ENCODE data around the gene SART3.
"Not testable (repeated sequence)": the region's sequence is repeated elsewhere in the genome, so short reads cannot be mapped to it uniquely, and the experiment has no call there.

The SART3 gene

DNA sequence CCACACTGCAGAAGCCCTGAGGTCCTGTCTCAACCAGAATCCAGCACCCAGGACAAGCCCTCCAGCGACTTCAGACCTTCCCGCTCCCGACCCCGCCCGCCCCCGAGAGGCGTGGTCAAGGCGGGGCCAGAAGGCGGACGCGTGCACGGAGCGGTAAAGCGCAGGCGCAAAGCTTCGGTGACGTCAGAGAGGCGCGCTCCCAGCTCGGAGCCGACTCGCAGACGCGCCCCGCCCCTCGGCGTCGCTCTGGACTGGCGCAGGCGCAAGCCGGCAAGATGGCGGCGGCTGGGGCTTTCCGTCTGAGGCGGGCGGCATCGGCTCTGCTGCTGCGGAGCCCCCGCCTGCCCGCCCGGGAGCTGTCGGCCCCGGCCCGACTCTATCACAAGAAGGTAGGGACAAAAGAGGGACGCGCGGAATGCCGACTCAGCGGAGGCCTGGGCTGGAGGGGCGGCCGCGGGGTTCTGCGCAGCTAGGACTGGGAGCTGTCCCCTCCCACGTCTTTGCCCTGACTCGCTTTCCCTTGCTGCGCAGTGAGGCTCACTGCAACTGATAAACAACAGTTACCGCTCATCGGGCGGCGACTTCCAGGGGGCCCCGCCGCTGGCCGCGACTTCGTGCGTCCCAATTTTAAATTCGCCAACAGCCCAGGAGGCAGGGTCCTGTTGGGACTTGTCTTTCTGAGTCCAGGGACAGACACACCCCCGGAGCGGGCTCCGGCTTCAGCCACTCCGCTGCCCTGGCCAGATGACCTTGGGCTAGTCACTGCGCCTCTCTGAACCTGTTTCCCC is 1.6 kb upstream of the SART3 start, which contains the start of gene ISCU:
TSS of gene ISCU (plus strand) at position 249 of the 788 bp plus-strand sequence. CDS start at position 276, 27 bp downstream.
- DNase-seq (ENCODE audit: low read depth in 2 of 2) = peak; percentile 86 to 90

DNA sequence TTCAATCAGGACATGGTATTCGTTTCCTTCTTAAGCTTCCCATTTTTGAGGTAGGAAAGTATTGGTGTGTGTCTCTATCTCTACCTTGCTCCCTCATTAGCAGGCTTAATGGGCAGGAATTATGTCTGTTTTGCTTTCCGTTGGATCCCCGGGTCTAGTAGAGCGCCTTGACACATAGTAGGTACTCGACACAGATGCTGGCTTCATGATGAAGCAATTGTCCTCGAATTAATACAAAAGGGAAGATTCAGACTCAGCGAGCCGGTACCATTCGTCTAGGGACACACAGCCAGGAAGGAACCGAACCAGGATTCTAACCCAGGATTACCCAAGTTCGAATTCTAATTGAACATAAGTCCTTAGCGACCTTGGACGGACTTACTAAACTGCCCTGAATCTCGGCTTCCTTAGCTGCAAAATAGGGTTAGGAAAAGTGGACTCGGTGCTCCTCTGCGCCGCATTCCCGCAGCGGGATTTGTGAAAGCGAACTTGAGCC is 927 bp upstream of the SART3 start:
- DNase-seq (ENCODE audit: low read depth in 2 of 2) = no peak

DNA sequence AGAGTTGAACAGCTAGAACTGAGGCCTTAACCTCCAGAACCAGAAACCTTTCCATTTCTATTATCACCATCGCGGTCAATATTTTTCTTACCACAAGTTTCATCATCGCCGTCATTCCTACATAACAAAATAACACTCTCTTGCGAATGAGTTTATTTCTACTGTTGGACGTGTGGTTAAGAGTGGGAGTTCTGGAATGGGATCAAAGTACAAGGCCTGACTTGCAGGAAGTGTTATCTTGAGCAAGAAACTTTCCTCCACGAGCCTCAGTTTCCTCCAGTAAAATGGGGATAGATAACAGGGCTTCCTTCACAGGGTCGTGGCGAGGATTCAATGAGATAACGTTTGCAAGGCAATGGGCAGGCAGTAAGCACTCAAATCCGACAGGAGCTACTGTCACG is 652 bp downstream of the SART3 start:
- DNase-seq (ENCODE audit: low read depth in 2 of 2) = no peak

DNA sequence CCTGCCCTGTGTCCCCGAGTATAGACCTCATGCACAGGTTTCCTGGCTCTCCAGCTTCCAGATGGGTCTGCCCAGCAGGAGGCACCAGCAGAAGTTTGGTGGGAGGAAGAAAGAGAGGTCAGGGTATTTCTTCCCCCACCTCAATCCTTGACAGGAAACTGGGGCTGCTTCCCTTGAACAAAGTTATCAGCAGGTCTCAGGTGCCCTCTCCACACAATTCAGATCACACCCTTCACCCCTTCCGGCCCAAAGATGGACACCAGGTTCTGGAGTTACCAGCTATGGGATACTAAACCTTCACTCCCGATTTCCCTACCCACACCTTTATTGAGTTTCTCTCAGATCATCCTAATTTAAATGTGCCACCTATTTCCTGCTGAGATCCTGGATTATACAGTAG is 1.2 kb downstream of the SART3 start:
- DNase-seq (ENCODE audit: low read depth in 2 of 2) = no peak

DNA sequence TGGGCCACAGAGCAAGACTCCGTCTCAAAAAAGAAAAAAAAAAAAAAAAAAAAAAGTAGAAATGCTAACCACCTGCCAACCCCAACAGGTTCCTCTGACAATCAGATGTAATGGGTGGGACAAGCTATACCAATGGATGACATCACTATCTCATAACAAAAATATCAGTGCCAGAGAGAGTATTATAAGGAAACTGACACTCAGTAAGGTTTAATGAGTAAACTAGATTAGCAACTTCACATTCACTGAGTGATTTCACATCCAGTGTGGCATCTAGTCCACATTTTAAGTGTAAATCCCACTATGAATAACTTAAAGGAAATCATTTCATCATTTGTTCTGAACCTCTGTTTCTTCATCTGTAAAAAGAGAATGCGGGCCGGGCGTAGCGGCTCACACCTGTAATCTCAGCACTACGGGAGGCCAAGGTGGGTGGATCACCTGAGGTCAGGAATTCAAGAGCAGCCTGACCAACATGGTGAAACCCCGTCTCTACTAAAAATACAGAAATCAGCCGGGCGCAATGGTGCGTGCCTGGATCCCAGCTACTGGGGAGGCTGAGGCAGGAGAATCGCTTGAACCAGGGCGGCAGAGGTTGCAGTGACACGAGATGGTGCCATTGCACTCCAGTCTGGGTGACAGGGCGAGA is 1.8 kb downstream of the SART3 start:
- DNase-seq (ENCODE audit: low read depth in 2 of 2) = no peak

DNA sequence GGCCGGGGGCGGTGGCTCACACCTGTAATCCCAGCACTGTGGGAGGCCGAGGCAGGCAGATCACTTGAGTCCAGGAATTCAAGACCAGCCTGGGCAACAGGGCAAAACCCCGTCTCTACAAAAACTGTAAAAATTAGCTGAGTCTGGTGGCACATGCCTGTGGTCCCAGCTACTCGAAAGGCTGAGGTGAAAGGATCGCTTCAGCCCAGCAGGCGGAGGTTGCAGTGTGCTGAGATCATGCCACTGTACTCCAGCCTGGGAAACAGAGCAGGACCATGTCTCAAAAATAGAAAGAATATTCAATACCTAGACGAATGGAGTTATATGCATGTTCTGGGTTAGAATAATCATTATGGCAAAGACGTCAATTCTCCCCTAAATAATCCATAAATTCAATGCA is 5.6 kb downstream of the SART3 start:
- DNase-seq (ENCODE audit: low read depth in 2 of 2) = not testable (repeated sequence)

DNA sequence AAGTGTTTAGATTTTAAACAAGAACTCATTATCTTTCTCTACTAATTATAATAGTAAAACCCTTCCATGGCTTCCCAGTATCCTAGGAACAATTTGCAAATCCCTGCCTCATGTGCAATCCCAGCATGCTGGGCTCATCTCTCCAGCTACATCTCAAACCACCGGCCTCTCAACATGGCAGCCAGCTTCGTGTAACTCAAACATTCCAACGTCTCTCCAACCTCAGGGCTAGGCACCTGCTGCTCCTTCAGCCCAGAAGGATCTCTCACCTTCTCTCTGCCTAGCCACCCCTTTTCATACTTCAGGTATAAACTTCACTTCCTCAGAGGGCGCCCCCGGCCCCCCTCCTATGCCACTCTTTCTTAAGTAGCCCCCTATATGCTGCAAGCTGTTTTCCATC is 7.2 kb downstream of the SART3 start:
- DNase-seq (ENCODE audit: low read depth in 2 of 2) = no peak

DNA sequence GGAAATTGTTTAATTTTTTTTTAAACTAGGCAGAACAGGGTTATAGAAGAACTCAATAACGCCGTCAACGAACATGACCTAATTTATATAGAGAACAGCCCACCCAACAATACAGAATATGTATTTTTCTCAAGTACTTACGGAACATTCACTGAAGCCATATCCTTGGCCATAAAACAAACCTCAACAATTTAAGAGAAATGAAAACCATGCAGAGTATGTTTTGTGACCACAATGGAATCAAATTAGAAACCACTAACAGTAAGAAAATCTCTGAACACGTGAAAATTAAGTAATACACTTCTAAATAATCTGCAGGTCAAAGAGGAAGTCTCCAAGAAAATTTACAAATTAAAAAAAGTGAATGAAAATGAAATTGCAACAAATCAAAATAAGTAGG is 9.4 kb downstream of the SART3 start:
- no peak for DNase-seq (ENCODE audit: low read depth in 2 of 2)

DNA sequence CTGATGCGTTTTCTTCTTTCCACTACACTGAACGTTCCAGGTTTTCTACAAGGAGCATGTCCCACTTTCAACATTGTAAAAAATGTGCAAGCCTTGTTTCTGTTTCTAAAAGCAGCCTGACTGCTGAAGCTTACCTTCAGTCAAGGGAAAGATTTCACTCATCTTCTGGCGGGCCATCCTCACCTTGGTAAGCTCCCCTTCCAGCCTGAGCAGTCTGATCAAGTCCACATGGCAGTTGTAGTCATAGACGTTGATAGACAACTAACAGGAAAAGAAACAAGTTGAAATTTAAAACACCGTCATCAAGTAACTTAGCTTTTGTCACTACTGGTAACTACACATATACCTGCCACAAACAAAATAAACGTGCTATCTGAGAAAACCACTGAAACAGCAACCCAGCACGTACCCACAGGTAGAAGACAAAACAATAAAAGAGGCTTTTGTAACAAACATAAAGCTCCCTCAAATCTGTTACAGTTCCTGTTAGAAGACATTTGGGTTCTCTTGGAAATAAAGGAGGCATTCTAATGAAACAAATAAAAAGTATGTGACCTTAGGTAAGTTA is 11.9 kb downstream of the SART3 start:
- DNase-seq (ENCODE audit: low read depth in 2 of 2) = no peak

DNA sequence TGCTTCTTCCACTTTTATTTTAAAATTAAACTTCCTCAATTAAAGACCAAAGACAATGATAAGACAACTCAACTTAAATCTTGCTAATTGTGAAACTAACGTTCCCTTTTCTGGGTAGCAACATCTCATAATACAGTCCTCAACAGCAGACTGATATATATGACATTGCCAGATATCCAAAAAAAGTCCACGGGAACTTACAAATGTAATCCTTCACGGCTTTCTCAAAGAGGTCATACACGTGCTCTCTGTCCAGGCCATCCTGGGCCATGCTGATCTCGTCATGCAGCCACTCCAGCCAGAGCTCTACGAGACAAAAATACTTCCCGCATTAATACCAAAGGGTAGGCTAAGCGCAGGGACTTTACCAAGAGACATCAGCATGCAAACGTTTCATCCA is 13.3 kb downstream of the SART3 start:
- no peak for DNase-seq (ENCODE audit: low read depth in 2 of 2)

DNA sequence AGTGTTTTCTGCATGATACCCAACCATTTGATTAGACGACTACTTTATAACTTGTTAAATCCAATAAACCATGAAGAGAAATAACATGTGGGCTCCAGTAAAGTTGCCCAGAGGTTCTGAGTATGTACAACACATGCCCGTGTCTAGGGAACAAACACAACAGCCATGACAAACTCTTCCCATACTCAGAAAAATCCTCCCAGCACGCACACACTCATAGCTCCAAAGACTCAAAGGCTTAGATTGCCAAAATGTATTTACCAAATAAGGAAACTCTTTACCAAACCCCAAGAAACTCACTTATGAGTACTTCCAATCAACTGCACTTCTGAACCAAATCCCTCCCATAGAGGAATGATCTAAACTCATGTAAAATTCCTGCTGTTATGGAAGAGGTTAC is 17.3 kb downstream of the SART3 start:
- DNase-seq (ENCODE audit: low read depth in 2 of 2) = peak in 1 of 2 experiments; percentile 14

DNA sequence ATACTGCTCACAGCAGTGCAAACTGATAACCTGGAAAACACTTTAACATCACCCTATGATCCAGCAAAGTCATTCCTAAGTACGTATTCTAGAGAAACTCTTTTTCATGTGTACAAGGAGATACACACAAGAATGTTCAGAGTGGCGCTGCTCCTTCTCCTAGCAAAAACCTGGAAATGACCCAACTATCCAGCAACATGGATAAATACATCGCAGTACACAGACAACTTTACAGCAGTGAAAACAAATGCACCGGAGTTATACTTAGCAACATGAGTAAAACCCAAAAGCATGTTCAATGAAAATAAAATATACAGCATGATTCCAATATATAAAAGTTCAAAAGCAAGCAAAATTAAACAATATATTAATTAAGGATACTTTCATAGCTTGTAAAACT is 18.7 kb downstream of the SART3 start:
- DNase-seq (ENCODE audit: low read depth in 2 of 2) = no peak

DNA sequence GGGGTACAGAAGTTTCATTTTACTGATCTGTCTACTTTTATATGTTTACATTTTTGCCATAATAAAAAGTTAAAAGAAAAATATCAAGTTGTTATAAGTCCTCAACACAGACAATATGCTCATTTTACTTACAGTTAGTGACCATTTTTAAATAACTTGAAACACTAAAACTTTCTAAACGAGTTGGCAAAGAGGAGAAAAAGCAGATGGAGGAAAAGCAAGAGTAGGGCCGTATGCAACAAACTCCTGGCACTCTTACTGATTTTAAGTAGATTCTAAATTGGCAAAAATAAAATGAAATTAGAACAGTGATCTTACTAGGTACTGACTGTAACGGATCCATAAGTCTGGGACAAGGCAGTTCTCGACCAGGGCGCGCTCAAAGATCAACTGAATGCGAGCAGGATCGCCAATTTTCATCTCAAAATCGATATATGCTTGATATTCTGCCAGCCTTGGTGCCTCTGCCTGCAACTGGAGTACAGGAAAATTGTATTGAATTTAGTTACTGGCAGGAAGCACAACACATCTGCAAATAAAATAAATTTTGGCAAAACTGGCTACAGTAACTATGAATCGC is 22.3 kb downstream of the SART3 start:
- no peak for DNase-seq (ENCODE audit: low read depth in 2 of 2)

DNA sequence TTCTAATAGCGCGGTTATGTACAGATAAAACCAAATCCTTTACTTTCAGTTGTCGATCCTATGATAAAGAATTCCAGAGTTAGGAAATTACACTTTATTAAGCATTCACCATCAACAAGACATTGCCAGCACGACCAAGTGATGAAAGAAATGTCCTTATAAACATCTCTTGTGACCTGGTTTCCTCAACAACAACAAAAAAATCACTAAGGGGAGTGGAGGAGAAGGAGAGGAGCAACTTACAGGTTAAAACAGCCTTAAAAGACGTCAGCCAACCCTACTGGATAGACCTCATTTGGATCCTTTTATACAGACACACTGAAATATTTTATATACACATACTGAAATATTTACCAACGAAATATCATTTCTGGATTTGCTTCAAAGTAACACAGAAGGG is 22.8 kb downstream of the SART3 start:
- DNase-seq (ENCODE audit: low read depth in 2 of 2) = no peak

DNA sequence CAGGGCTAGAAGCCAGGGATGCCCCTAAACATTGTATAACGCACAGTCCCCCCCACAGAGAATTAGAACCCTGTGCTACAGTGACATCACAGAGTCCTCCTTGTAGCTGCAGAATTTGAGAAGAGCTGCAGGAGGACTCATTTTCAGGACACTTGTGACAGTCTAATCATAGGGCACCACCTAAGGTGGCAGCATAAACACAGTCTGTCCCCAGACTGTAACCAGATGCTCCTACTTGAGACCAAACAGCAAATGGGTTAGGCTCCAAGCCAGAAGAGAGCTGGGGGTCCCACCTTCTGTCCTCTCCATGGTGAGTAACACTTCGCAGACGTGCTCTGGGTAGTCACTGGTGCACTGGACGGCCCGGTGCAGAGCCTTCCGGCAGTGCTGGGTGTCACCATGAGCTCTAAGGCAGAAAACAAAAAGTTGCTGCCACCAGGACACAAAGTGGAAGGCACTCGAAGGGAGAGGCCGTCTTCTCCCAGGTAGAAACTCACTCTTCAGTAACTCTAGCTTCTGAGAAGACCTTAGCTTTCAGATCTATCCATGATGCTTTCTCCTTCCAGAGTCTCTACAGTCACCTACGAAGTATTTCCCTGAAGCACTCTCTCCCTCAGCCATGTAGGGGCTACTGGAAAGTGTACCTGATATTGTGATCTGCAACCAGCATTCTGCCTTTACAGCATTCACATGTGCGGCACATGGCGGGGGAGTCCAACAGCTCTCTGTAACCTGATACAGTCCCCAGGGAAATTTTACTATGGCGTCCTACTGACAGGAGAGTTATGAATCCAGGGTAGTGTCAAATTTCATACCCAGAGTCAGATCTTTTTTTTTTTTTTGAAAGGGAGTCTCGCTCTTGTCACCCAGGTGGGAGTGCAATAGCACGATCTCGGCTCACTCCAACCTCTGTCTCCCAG is 28.8 kb downstream of the SART3 start:
- peak; percentile 31 to 47 for DNase-seq (ENCODE audit: low read depth in 2 of 2)

DNA sequence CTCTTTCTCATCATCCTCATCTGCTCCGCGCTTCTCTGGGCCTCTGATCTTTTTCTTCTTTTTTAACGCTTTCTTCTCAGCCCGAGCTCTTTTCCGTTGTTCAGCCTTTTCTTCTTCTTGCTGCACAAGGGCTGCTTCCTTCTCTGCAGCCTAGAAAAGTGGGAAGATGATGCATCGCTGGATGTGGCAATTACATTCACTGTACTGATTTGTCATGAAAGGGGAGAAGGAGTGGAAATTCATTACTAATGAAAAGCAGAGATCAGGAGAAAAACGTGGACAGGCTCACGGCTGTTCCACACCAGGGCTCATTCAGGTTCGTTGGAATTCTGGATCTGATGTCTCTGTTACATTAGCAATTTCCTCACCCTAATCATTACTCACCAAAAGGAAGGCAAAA is 30.8 kb downstream of the SART3 start:
- peak; percentile 38 to 43 for DNase-seq (ENCODE audit: low read depth in 2 of 2)

DNA sequence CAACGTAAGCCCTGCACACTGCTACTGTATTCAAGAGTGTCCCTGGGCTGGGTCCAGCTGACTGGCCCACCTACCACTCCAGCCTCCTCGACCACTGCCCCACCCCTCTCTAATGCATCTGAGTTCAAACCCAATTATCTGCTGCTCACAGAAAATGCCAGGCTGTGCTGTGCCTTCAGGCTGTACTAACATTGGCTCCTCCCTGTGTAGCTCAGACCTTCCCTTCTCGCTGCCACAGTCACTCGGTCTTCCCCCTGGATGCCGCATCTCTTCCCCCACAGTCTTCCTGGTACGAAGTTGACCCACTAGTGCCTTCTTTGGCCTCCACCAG is 33.8 kb downstream of the SART3 start:
- no peak for DNase-seq (ENCODE audit: low read depth in 2 of 2)

DNA sequence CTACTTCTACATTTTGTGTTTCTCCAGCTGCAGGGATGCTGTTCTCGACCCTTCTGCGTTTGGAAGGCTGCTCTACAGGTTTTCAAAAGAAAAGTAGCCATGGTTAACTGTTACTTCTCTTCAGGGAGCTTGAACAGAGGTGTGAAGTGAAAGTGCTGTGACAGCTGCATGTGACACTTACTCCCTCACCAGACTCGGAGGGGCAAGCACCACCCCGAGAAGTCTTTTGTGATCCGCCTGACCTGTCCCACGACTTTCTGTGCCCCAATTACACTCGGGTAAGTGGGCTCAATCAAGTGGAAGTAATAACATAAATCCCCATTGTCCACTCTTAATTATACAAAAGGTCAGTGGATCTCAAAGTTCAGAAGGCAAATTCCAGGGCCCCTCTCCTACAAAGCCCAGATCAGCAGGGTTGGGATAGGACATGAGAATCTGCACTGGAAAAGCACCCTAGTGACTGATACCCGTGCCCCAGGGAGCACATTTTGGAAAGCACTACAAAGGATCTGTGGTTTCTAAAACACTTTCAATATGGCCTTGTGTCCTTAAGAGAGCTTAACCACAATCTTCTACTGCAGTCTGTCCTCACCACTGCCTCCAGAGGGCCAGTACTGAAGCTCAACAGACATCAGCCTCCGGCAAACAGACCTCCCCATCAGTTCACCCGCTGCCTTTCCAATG is 34.3 kb downstream of the SART3 start:
- DNase-seq (ENCODE audit: low read depth in 2 of 2) = peak in 1 of 2 experiments; percentile 10

DNA sequence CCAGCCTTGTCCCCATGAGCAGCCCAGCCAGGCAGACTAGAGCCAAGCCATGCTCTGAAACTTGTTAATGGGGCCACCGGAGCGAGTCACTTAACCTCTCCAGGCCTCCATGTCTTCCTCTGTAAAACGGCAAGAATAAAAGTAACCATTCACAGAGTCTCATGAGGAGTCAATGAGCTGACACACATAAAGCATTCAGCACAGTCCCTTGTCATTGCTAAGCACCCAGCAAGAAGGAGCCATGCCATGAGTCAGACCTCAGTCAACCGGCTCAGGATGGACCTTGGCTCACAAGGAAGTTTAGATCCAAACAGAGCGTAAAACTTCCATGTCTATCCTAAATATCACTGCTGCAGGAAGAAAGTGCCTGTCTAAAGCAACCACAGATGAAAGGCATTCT is 35.3 kb downstream of the SART3 start:
- DNase-seq (ENCODE audit: low read depth in 2 of 2) = no peak

DNA sequence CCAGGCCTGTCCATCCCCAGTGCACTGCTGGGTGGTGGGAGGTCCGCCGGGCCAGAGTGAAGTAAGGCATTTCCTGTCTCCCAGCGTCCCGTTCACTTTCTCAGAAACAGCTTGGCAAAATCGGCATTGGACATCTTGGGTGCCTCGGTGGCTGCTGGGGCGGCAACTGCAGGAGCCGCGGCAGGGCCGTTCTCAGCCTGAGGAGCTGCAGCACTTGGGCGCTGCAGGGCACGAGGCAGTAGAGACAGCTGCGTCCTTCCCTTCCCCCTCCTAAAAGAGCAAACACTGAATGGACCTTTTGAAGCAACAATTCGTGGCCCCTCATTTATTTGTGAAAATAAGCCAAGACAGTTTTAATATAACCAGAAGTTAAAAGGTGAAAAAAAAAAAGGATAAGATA is 37.6 kb downstream of the SART3 start:
- no peak for DNase-seq (ENCODE audit: low read depth in 2 of 2)

DNA sequence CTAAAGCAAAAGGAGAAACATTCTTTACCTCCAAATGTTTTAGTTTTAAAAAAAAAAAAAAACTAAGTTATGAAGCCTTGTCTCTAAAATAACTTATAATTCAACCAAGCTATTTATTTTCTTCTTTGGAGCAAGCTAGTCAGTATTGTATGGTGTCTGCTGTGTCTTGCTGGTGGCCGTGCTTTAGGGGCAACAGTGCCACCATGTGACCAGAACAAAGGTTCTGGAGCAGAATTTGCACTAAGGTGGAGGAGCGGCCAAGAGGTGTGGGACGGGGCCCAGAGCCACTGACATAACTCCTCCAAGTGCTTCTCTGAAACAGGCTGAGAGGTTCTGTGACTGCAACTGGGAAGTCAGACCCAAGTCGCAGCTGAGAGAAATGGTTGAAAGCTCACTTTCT is 41.4 kb downstream of the SART3 start:
- no peak for DNase-seq (ENCODE audit: low read depth in 2 of 2)
